ENCODE data around the gene PHACTR3. TPM values are rescaled to one million over a fixed set of nuclear protein-coding genes. Genes with fewer than 3 reads are reported as not detected.
A peak's percentile ranks its signal among the peaks of the same experiment; 100 is the strongest.
"Not testable (repeated sequence)": the region's sequence is repeated elsewhere in the genome, so short reads cannot be mapped to it uniquely, and the experiment has no call there.

The PHACTR3 gene
- not detected for total RNA-seq

DNA sequence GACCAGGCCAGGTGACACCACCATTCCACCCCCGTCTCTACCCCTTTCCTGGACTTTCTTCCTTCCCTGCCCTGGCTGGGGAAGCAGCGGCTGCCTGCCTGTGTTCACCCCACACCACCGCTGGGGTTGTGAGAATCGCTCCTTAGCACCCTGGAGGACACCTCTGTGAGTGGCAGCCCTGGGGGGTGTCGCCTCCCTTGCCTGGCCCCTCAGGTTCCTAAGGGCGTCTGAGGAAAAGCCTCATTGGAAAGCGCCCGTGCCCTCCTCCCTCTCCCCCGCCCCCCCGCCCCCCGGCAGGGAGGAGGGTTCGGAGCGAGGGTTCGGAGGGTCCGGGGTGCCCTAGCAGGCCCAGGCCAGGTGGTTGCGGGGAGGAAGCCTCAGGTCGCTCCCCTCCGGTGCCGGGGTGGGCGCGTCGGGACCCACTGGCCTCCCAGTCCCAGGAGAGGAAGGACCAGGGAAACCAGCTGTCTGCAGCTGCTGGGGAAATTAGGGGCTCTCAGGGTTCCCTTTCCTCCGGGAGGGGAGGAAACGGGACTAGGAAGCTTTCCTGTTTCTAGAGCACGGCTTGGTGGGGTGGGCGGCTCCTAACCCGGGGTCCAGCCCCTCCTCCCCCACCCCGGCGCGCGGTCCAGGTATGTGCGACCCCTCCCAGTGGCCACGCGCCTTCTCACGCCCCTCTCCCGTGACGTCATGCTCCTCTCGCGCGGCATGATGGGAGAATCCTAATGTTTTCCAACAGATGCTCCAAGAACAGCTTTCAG is at the start of gene PHACTR3:
PHACTR3 (plus strand) TSS at position 760 of the 761 bp plus-strand sequence. CDS start 475 bp downstream, outside the sequence.
- Mint-ChIP-seq H3K27ac (no peak within 1 kb of the TSS), H3K36me3 (no peaks in the 10 kb centered on the region), H3K9me3 (no peaks in the 10 kb centered on the region)
- no peak for ATAC-seq
- no peak for DNase-seq (ENCODE audit: low spot score in 2 of 2)

DNA sequence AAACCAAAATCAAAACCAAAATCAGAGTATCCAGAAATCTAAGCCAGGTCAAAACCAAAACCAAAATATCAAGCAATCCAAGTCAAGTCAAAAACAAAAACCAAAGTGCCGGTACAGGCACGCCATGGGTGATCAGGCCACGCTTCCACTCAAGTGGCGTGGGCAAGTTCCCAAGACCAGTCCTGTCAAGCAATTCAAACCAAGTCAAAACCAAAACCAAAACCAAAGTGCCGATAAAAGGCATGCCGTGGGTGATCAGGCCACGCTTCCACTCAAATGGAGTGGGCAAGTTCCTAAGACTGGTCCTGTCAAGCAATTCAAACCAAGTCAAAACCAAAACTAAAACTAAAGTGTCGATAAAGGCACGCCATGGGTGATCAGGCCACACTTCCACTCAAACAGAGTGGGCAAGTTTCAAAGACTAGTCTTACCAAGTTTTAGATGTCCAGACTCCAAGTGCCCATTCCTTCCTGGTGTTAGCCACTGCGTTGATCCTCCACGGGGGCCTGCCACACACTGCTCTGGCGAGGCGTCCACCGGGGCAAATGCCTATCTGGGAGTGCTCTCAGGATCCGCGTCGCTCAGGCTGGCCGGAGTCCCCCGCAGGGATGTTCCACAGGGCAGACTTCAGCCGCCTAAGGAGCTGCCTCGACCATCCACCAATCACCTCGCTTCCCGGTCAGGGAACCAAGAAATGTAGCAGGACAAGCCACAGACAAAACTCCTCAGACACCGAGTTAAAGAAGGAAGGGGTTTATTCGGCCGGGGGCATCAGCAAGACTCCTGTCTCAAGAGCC is 46.4 kb upstream of the PHACTR3 start:
- not testable (repeated sequence) for H3K9me3 Mint-ChIP-seq; ATAC-seq; H3K36me3 Mint-ChIP-seq; H3K27ac Mint-ChIP-seq; DNase-seq (ENCODE audit: low spot score in 2 of 2)

DNA sequence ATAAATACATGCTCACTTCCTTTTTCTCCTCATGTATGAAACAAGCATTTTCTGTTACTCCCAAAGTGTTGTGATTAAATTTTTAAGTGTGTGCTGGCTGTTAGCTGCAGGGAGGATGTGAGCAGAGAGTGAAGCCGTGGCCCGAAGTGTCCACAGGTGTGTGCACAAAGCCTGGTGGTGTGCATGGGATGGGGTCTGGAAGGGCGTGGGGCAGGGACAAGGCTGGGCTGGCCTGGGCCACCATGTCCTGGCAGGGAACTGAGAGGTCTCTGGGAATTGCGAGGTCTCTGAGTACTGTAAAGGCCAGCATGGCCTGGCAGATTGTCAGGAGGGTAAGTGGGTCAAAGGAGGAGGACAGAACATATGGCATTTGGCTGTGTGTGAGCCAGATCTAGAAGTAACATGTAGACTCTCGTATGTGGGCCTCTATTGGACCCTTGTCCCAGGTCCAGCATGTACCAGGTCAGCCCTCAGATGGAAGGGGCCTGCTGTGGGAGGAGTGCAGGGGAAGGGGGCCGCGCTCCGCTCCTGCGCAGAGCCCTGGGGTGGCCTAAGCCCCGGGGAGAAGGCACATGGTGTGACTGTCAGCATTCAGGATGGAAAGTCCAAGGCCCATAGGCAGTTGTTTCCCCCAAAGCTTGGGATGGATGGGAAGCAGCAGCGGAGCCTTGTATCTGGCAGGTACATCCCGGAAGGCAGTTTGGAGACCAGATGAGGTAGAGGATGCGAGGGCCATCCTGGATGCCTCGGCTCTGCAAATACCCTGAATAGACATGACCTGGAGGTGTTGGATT is 45.1 kb upstream of the PHACTR3 start:
- DNase-seq (ENCODE audit: low spot score in 2 of 2) (no peak), ATAC-seq (no peak)
- Mint-ChIP-seq H3K9me3 (no peaks in the 10 kb centered on the region), H3K27ac (no peak overlapping the region), H3K36me3 (no peaks in the 10 kb centered on the region)

DNA sequence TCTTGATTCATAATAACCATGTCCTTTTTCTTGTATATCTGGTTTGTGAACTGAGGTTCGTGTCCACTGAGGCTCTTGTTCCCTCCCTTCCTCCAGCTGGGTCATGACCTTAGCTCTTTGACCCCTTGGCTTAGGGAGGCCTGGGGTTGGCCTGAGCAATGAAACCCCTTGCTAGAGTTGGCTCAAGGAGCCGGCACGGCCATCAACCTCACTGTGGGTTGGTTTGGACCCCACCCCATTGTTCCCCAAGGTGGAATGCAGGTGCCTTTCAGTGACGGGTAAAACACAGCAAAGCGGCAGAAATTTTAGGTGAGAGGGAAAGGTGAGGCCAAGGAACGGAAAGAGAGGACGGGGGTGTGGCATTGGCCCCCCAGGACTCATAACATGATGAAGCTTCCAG is 44.5 kb upstream of the PHACTR3 start:
- no peak for ATAC-seq
- Mint-ChIP-seq H3K9me3 (no peaks in the 10 kb centered on the region), H3K36me3 (no peaks in the 10 kb centered on the region), H3K27ac (no peak overlapping the region)
- DNase-seq (ENCODE audit: low spot score in 2 of 2): no peak

DNA sequence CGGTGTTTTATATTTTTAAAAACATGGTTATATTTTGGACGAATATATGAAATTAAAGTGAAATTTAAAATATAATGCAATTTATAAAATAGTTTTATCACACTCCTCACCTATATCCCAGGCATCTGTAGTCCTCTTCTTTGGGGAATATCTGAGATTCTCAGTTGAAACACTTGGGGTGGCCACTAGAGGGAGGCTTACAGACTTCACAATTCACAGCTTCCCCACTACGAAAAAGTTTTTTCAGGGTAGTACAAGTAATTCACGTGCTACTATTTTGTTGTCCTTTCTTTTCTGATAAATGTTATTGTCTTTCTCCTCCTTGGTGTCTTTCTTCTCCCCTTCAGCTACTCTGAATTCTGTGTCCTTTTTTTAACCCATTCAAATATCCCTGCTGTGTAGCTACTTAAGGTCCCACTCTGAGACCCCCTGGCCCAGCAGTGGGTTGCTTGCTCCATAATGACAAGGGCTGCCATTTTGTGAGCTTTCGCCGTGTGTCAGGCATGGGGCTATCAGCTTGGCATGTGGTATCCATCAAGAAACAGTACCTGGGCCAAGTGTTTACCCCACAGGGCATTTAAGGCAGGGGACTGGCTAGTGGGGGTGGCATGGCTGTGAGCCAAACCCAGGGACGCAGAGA is 43.6 kb upstream of the PHACTR3 start:
- no peak for DNase-seq (ENCODE audit: low spot score in 2 of 2)
- Mint-ChIP-seq H3K27ac (no peak overlapping the region), H3K36me3 (no peaks in the 10 kb centered on the region), H3K9me3 (no peaks in the 10 kb centered on the region)
- no peak for ATAC-seq

DNA sequence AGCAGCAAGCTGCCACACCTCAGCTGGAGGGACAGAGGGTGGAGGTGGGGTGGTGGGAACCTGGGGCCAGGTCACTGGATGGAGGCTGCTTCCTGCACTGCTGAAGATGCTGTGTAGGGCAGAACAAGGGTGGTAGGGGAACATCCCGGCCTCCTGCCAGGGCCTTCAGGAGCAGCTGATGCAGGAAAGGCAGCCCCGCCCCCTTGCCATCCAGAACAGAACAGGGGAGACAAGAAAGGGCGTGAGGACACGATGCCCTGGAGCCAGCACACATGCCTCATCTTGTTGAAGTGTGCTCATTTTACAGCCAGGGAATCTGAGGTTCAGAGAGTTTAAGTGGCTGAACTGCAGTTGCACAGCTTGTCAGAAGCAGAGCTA is 43.1 kb upstream of the PHACTR3 start:
- Mint-ChIP-seq H3K9me3 (no peaks in the 10 kb centered on the region), H3K36me3 (no peaks in the 10 kb centered on the region), H3K27ac (no peak overlapping the region)
- DNase-seq (ENCODE audit: low spot score in 2 of 2): no peak
- no peak for ATAC-seq

DNA sequence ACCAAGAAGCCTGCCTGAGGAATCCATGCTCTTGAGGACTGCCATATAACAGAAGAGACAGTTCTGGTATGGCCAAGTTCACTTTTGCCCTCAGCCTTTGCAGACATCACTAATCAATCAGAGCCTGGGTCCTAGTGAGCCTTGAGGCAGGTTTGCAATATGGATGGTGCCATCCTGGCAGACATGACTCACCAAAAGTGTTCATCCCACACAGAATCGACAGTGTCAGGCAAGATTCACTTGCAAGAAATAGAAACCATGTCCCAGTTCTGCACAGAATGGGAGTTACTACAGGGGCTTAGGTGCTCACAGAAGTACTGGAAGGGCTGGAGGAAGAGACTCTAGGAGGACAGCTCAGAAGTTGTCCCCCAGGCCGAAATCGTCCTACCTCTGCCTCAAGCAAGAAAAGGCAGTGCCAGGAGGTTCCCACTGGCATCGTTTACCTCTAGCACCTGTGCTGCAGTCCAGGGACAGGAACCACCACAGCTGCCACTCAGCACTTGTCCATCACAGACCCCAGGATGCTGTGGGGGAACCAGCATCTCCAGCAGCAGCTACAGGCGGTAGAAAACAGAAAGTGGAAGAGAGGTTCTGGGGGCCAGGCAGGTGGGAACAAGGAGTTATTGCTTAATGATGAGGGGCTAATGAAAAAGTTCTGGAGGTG is 42.6 kb upstream of the PHACTR3 start:
- DNase-seq (ENCODE audit: low spot score in 2 of 2): no peak
- Mint-ChIP-seq H3K27ac (no peak overlapping the region), H3K36me3 (no peaks in the 10 kb centered on the region), H3K9me3 (no peaks in the 10 kb centered on the region)
- no peak for ATAC-seq

DNA sequence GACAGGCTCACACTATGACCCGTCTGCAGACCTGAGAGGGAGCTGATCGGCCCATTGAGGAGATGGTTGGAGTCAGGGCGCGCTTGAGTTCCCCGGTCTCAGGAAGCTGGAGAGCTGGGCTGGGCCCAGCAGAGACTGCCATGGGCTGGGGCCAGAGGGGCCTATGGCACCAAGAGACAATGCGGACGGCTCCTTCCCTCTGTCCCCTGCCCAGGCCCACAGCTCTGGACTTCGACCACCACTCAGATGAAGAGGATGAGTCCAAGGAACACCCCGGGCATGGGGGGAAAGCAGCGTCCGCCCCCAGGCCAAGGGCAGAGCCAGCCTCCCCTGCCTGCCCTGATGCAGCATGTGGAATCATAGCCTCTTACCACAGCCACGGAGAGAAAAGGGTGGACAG is 40.2 kb upstream of the PHACTR3 start:
- ATAC-seq: no peak
- H3K36me3 Mint-ChIP-seq: no peaks in the 10 kb centered on the region
- H3K9me3 Mint-ChIP-seq: no peaks in the 10 kb centered on the region
- no peak for DNase-seq (ENCODE audit: low spot score in 2 of 2)
- no peak overlapping the region for H3K27ac Mint-ChIP-seq

DNA sequence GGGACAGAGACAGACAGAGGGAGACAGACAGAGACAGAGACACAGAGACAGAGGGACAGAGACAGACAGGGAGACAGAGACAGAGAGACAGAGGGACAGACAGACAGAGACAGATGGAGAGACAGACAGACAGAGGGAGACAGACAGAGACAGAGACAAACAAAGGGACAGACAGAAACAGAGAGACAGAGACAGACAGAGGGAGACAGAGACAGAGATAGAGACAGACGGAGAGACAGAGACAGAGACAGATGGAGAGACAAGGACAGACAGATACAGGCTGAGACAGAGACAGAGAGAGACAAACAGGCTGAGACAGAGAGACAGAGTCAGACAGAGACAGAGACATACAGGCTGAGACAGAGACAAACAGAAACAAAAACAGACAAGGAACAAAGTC is 39.4 kb upstream of the PHACTR3 start:
- Mint-ChIP-seq H3K27ac (no peak overlapping the region), H3K36me3 (no peaks in the 10 kb centered on the region), H3K9me3 (no peaks in the 10 kb centered on the region)
- no peak for ATAC-seq
- no peak for DNase-seq (ENCODE audit: low spot score in 2 of 2)

DNA sequence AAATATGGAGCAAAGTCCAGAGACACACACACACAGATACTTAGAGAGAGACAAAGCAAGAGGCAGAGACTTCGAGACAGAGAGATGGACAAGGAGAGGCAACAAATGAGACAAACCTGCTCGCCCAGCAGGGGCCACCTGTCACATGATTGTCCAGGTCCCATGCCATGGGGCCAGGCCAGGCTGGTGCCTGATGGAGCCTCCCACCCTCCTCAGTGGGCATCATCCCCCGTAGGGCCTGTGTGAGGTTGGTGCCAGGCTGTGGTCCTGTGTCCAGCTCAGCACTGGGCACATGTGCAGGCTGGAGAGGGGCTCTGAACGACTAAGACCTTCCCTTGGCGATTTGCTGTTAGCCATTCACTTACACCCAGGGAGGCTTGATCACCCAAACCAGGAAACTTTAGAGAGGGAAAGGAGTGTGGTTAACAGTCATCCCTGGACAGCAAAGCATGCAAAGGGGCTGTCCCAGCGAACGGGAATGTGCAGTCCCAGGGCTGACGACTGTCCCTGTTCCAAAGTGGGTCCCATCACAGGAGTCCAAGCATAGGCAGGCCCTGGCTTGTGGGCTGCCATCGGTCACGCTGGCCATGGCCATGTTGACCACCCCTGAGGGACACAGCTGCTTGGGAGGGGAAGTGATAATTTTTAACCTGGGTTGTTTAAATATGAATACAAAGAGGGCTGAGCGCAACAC is 38.4 kb upstream of the PHACTR3 start:
- ATAC-seq (peak in 1 of 2 donors; percentile 72), DNase-seq (ENCODE audit: low spot score in 2 of 2) (no peak)
- H3K36me3 Mint-ChIP-seq: no peaks in the 10 kb centered on the region
- H3K9me3 Mint-ChIP-seq: no peaks in the 10 kb centered on the region
- no peak overlapping the region for H3K27ac Mint-ChIP-seq

DNA sequence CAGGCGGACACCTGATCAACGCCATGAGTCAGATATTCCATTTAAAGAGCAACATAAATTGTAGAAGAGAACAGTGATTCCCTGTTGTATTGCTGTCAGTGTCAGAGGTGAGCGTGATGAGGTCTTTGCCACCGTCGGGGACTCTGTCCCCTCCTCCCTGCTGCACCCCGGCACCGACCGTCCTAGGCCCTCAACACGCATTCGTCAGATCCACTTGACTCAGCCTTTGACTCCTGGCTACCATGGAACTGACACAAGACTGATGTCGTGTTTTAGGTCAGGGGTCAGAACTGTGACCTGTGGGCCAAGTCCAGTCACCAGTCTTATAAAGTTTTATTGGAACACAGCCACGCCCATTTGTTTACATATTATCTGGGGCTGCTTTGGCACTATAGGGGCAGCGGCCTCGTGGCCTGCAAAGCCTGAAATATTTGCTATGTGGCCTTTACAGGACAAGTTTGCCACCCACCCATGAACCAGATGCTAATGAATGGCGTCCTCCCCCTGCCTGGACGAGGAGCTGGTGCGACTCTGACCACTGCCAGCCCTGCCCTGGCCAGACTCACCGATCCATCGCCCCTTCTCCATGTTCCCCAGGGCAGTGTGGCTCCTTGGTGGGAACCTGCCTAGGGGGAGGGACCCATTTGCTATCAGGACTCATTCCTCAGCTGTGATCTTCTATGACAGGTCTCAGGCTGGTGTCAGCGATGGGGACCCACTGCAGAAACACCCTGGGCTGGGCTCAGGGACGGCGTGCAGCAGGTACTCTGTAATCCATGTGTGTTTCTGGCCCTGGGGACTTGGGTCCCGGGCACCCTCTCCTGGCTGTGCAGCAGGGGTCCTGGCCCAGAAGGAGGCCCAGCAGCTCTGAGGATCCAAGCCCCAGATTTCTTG is 37.5 kb upstream of the PHACTR3 start:
- Mint-ChIP-seq H3K27ac (no peak overlapping the region), H3K36me3 (no peaks in the 10 kb centered on the region), H3K9me3 (no peaks in the 10 kb centered on the region)
- DNase-seq (ENCODE audit: low spot score in 2 of 2) (no peak), ATAC-seq (peak in 1 of 2 donors; percentile 11)

DNA sequence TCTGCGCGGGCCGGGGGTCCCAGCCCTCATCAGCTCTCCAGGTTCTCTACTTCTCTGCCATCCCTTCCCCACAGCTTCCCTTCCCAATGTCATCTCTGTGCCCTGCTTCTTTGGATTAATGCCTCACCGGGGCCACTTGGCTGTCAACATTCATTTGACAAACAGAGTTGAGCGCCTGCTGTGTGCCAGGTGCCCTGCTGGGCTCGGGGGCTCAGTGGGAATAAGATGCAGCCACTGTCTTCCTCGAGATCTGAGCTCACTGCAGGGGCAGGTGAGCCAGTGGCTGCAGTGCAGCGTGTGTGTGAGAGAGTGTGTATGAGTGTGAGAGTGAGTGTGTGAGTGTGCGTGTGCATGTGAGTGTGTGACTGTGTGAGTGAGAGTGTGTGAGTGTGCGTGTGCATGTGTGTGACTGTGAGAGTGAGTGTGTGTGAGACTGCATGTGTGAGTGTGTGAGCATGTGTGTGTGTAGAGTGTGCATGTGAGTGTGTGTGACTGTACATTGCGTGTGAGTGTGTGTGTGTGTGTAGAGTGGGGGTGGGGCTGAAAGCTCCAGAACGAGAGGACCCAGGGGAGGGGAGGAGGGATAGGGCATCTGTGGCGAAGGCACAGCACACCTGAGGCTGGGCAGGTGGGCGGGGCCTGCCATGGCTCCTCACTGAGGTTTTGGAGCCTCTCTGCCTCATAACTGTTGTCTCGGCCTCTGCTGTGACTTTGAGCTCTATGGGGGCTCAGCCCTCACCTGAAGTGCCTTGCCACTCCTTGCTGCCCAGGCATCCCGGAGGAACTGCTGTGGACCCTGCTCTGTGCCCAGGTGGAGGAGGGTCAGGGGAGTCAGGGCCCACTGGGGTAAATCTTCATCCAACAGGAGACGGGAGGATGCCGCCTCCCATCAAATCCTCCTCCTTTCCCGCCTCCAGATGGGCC is 36.5 kb upstream of the PHACTR3 start:
- H3K9me3 Mint-ChIP-seq: no peaks in the 10 kb centered on the region
- no peaks in the 10 kb centered on the region for H3K36me3 Mint-ChIP-seq
- no peak for DNase-seq (ENCODE audit: low spot score in 2 of 2)
- no peak overlapping the region for H3K27ac Mint-ChIP-seq
- ATAC-seq: no peak

DNA sequence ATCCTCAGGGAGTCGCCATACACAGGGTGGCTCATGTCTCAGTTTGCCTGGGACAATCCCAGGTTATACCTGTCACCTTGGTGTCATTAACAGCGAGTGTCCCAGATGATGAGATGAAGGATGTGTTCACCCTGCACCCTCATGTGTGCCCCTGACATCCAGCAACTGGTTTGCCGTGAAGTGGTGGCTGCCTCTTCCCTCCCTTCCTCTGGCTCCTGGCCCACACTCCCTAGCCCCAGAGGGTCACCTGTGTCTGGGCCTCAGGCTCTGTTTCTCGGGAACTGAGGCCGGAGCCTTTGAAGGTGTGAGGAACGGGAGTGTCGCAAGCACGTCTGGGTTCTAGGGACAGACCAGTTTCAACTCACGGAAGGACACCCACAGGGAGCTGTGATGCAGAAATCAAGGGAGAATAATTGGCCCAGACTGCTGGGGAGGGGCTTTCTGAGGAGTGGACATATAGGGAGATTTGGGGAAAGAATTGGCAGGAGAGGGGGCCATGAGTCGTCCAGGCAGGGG is 35.8 kb upstream of the PHACTR3 start:
- Mint-ChIP-seq H3K36me3 (no peaks in the 10 kb centered on the region), H3K27ac (no peak overlapping the region), H3K9me3 (no peaks in the 10 kb centered on the region)
- no peak for ATAC-seq
- no peak for DNase-seq (ENCODE audit: low spot score in 2 of 2)

DNA sequence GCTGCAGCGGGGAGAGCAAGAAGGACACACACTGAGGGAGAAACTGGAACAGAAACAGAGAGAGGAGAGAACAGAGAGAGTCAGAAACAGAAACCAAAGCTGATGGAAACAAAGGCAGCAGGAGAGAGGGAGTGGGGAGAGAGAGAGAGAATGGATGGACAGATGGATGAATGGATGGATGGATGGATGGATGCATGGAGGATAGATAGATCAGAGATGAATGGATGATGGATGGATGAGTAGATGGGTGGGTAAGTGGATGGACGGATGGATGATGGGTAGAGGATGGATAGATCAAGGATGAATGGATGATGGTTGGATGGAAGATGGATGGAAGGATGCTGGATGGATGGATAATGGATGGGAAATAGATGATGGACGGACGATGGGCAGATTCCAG is 35.0 kb upstream of the PHACTR3 start:
- Mint-ChIP-seq H3K36me3 (no peaks in the 10 kb centered on the region), H3K9me3 (no peaks in the 10 kb centered on the region), H3K27ac (no peak overlapping the region)
- ATAC-seq (no peak), DNase-seq (ENCODE audit: low spot score in 2 of 2) (no peak)

Data from activated naive CD4-positive, alpha-beta T cell treated with anti-CD3 and anti-CD28 coated beads, Interleukin-2, amount 50 U/mL, for 72 hours (primary cell).